GM12878 (cell line): ENCODE data around the gene TRIM56. TPM values are rescaled to one million over a fixed set of nuclear protein-coding genes. Genes with fewer than 3 reads are reported as not detected.

ENCODE experiments used
- ATAC-seq: fragments of 200-7000 bp; cut with Tn5 transposase; 3 replicates; pipeline ENCODE4 v1.9.1; 2020; ENCODE audit warnings: mild to moderate bottlenecking, moderate library complexity
- BruUV-seq: library from RNA; stranded (reverse); fragments of 400-500 nt; replicated peaks from 2 replicates; lab custom pipeline; 2021; lab: Mats Ljungman, UMichigan
- CTCF ChIA-PET: fragments of 300-600 bp; sonication (Branson Sonifier 250); formaldehyde crosslinking; extraction: SDS; loops from one replicate; lab custom pipeline; 2021; ENCODE audit warnings: inconsistent platforms; lab: Yijun Ruan, JAX
- POLR2A ChIA-PET: fragments of 350-600 bp; formaldehyde crosslinking; extraction: SDS; loops from one replicate; lab custom pipeline; 2021; ENCODE audit warnings: inconsistent platforms; lab: Charles Lee
- RAD21 ChIA-PET: fragments of 300-600 bp; sonication (Branson Sonifier 250); formaldehyde crosslinking; loops from one replicate; lab custom pipeline; 2023; ENCODE audit warnings: antibody characterized with exemption; ENCODE audit not compliant: unreplicated experiment; lab: Charles Lee
- SMC1A ChIA-PET: fragments of 300-600 bp; sonication (Branson Sonifier 250); formaldehyde crosslinking; loops from one replicate; lab custom pipeline; 2023; ENCODE audit not compliant: unreplicated experiment, uncharacterized antibody; lab: Charles Lee
- DNase-seq: peaks from one replicate; pipeline ENCODE4 v3.0.0-alpha.2; 2011; ENCODE audit warnings: low read depth, low spot score
- FAIRE-seq: peaks from 3 replicates; lab custom pipeline; 2011; peaks lifted over from hg19 to GRCh38; lab: Jason Lieb, UNC
- H2AFZ ChIP-seq: 2 replicates; pipeline ENCODE4 v1.6.0; 2011; ENCODE audit warnings: low read depth, low read length, control low read depth; ENCODE audit not compliant: control insufficient read depth
- H3K27ac ChIP-seq: 2 replicates; pipeline ENCODE4 v1.5.1; 2011; ENCODE audit warnings: control low read depth; ENCODE audit not compliant: control insufficient read depth, insufficient read depth
- H3K27me3 ChIP-seq, 2 experiments: replicated peaks in 1 of 2; 2 replicates each; pipeline versions ENCODE4 v1.6.0 to v1.6.1; 2011; ENCODE audit warnings: low read length in 1 of 2; ENCODE audit not compliant: control insufficient read depth in 2 of 2, insufficient read depth in 2 of 2
- H3K36me3 ChIP-seq, 2 experiments: 2 replicates each; pipeline ENCODE4 v1.5.1; 2011; ENCODE audit warnings: low read length in 1 of 2; ENCODE audit not compliant: control insufficient read depth in 2 of 2, insufficient read depth in 2 of 2
- H3K4me1 ChIP-seq: 2 replicates; pipeline ENCODE4 v1.6.1; 2011; ENCODE audit warnings: mild to moderate bottlenecking, low read length, moderate library complexity, mixed read lengths; ENCODE audit not compliant: control insufficient read depth, insufficient read depth
- H3K4me2 ChIP-seq: 2 replicates; pipeline ENCODE4 v1.6.0; 2011; ENCODE audit warnings: control low read depth; ENCODE audit not compliant: control insufficient read depth, insufficient read depth
- H3K4me3 ChIP-seq: fragments of 200-600 bp; sonication (generic); 2 replicates; pipeline ENCODE4 v1.5.1; 2016
- H3K79me2 ChIP-seq: 2 replicates; pipeline ENCODE4 v1.6.0; 2011; ENCODE audit warnings: low read length; ENCODE audit not compliant: control insufficient read depth, insufficient read depth
- H3K9ac ChIP-seq: 2 replicates; pipeline ENCODE4 v1.8.0; 2011; ENCODE audit warnings: low read length, control low read depth, mixed read lengths; ENCODE audit not compliant: control insufficient read depth, insufficient read depth
- H3K9me3 ChIP-seq: replicated peaks from 3 replicates; pipeline ENCODE4 v1.5.1; 2011; ENCODE audit warnings: mild to moderate bottlenecking, low read length; ENCODE audit not compliant: control insufficient read depth, insufficient read depth
- H4K20me1 ChIP-seq: 2 replicates; pipeline ENCODE4 v1.6.0; 2011; ENCODE audit not compliant: control insufficient read depth, insufficient read depth
- BCLAF1 ChIP-seq: fragments of 450-650 bp; IDR thresholded peaks from 2 replicates; pipeline ENCODE4 v1.6.1; 2017; ENCODE audit warnings: antibody characterized with exemption, mild to moderate bottlenecking, moderate library complexity
- HSF1 ChIP-seq: fragments of 150-350 bp; IDR thresholded peaks from 2 replicates; pipeline ENCODE4 v1.6.1; 2014; ENCODE audit warnings: mild to moderate bottlenecking, low read depth, low read length
- NKRF ChIP-seq: fragments of 450-650 bp; conservative IDR thresholded peaks from 2 replicates; pipeline ENCODE4 v1.6.1; 2017; ENCODE audit warnings: mild to moderate bottlenecking, moderate library complexity
- POLR2A ChIP-seq: IDR thresholded peaks from 2 replicates; pipeline ENCODE4 v1.6.1; 2011; ENCODE audit warnings: low read depth, mild to moderate bottlenecking, low read length
- RCOR1 ChIP-seq: conservative IDR thresholded peaks from 2 replicates; pipeline ENCODE4 v1.6.1; 2012; ENCODE audit warnings: low read depth, low read length, improper control_type of control experiment
- RELB ChIP-seq: fragments of 450-650 bp; IDR thresholded peaks from 2 replicates; pipeline ENCODE4 v1.6.1; 2017; ENCODE audit warnings: low read depth, mild to moderate bottlenecking, moderate library complexity
- SMC3 ChIP-seq: IDR thresholded peaks from 2 replicates; pipeline ENCODE4 v1.6.1; 2011; ENCODE audit warnings: low read length, improper control_type of control experiment, borderline replicate concordance
- ZNF384 ChIP-seq: IDR thresholded peaks from 2 replicates; pipeline ENCODE4 v1.6.1; 2012; ENCODE audit warnings: low read depth, mild to moderate bottlenecking, low read length, improper control_type of control experiment, borderline replicate concordance
- WGBS: methylation state at CpG from one replicate; pipeline ENCODE4 v1.1.6; 2016; ENCODE audit warnings: low lambda C conversion rate; ENCODE audit not compliant: insufficient replicate concordance, insufficient coverage; ENCODE audit errors: missing lambda C conversion rate; 5-methylcytosine and 5-hydroxymethylcytosine counted together
- in situ Hi-C: fragments of 300-500 bp; cut with MboI; formaldehyde crosslinking; loops from 9 replicates; pipeline ENCODE4 v1.14.3; 2018; ENCODE audit warnings: mixed read lengths
- intact Hi-C: fragments of 100-400 bp; cut with micrococcal nuclease; formaldehyde crosslinking; loops from one replicate; pipeline ENCODE4 v1.14.2; 2022; ENCODE audit not compliant: unreplicated experiment
- polyA plus RNA-seq, 11 experiments: library from polyadenylated mRNA; depleted of rRNA in 4 of 11; unstranded in 6 of 11; stranded (reverse) in 5 of 11; fragments of >200 nt; fragmentation: Nextera tagmentation in 4 of 11; fragmentation: Illumina TruSeq in 1 of 11; extraction: Ambion mirVana in 4 of 11; extraction: Trizol in 1 of 11; gene quantifications; 1 replicate in 1 of 11; 2 replicates in 10 of 11; pipeline versions ENCODE4 v1.2.1 to v1.2.3, GENCODE V29; 2011 to 2016; ENCODE audit warnings: inconsistent platforms in 2 of 11, missing spikeins in 2 of 11, low read depth in 1 of 11
- total RNA-seq, 4 experiments: library from RNA; depleted of rRNA in 3 of 4; stranded (reverse); fragments of >200 nt in 3 of 4; fragmentation: Illumina TruSeq in 1 of 4; extraction: Trizol in 1 of 4; gene quantifications; 2 replicates each; pipeline versions ENCODE4 v1.2.1 to v1.2.3, GENCODE V29; 2013 to 2021

Gene TRIM56
- total and polyA plus RNA-seq, 10 of the 15 experiments (the other 5 are each of a cell fraction or from before 2014, with no cell fraction given), result 3.2 to 37.5 (median 11.8) TPM

GRCh38 chr7:101115215-101115614 is 29.9 kb downstream of the TRIM56 start (continued):
- TF ChIP-seq HSF1, result no peak
- no peak for TF ChIP-seq ZNF384
- no peak for TF ChIP-seq POLR2A
- TF ChIP-seq BCLAF1, result no peak

GRCh38 chr7:101116898-101117297 is 31.6 kb downstream of the TRIM56 start:
- no peaks in the 10 kb centered on the region for H3K9me3 ChIP-seq
- no peak overlapping the region for H3K4me2 ChIP-seq
- no peak overlapping the region for H3K4me3 ChIP-seq
- ATAC-seq, result no peak
- H3K27ac ChIP-seq, result no peak overlapping the region
- H3K36me3 ChIP-seq, result no peaks in the 10 kb centered on the region
- ChIA-PET RAD21 (no interaction called here), CTCF (no interaction called here), POLR2A (no interaction called here), SMC1A (no interaction called here)
- WGBS, result 36% methylated on average over 10 of the region's 10 CpGs
- FAIRE-seq, result no peak
- no TSS peak for BruUV-seq
- no peaks in the 10 kb centered on the region for H4K20me1 ChIP-seq
- in situ Hi-C loops, result no loop called here
- H3K79me2 ChIP-seq, result no peaks in the 10 kb centered on the region
- no peak overlapping the region for H2AFZ ChIP-seq
- H3K27me3 ChIP-seq, result no peaks in the 10 kb centered on the region
- TF ChIP-seq NKRF (no peak), SMC3 (no peak), RELB (no peak), RCOR1 (no peak)
- intact Hi-C loops, result no loop called here
- DNase-seq, result no peak
- peaks cover 2% of the 10 kb centered on the region for H3K4me1 ChIP-seq
- no peak overlapping the region for H3K9ac ChIP-seq
